Spleen (tissue), 7 donors: ENCODE data around the gene TMEM144.

Experiments used
- CTCF ChIP-seq, 11 experiments: fragments of 200-600 bp in 7 of 11; fragments of 450-650 bp in 4 of 11; sonication (generic) in 4 of 11; IDR thresholded peaks in 8 of 11; conservative IDR thresholded peaks in 3 of 11; 1 replicate in 7 of 11; 2 replicates in 4 of 11; pipeline versions ENCODE4 v1.4.0 to v1.8.0; 2016 to 2021; ENCODE audit warnings: antibody characterized with exemption in 11 of 11, inconsistent platforms in 4 of 11, mild to moderate bottlenecking in 1 of 11
- POLR2A ChIP-seq, 3 donors: fragments of 450-650 bp; IDR thresholded peaks; one replicate each; pipeline ENCODE4 v1.5.1; 2017; ENCODE audit warnings: antibody characterized with exemption in 3 of 3, mild to moderate bottlenecking in 1 of 3
- POLR2AphosphoS5 ChIP-seq, 3 donors: sonication (generic); formaldehyde crosslinking; IDR thresholded peaks; one replicate each; pipeline ENCODE4 v1.5.1; 2017; ENCODE audit warnings: antibody characterized with exemption in 3 of 3
- donor health status: DM: no; HTN: no; CAD: no; lungs with moderate emphysema.
- donor health status: DM: no; HTN: no; CAD: no.
- donor health status: DM: no; HTN: no; CAD: no.

DNA sequence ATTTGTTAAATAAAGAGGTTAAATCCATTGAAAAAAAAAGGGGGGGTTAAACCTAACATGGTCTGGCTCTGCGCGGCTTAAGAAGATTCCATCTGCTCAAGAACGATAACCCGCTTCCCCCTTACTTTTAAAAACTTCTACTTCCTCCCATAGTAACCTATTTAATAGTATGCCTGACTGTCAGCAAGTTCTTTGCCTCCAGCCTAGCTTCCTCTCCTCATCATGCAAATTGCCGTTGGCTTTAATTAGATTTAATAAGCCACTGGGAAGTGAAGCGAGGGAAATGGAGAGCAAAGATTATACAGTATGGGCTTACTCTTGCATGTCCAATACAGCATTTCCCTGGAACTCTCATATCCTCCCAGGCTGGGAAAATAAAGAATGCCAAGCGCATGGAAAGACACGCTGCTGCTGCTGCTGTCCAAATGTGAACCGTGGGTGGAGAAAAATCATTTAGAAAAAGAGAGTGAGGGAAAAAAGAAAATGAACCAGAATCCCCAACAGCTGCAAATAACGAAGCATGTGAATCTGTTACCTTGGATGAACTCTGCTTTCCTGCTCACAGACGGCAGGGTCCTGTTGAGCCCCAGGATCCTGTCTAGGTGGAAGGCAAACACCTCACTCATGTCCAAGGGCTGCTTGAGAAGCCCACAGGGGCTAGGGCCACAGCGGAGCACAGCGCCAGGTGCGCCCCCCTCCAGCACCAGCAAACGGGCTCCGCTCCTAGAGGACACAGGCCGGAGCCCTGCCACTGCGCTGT, 40.2 kb upstream of the TMEM144 start:
- TF ChIP-seq CTCF (IDR thresholded peaks at IDR 0.05 in 8 of 11, conservative IDR thresholded peaks at IDR 0.05 in 3 of 11) (no peak), POLR2A (IDR thresholded peaks at IDR 0.05) (no peak), POLR2AphosphoS5 (IDR thresholded peaks at IDR 0.05) (peak in 2 of 3 donors; percentile 51 to 55)
